Panc1 (cell line): ENCODE results near the gene SAGE1.

ENCODE experiments used
- POLR2AphosphoS5 ChIP-seq: IDR thresholded peaks from 2 replicates; pipeline ENCODE4 v1.6.1; 2012; ENCODE audit warnings: mild to moderate bottlenecking, low read depth, low read length, moderate library complexity
- TF ChIP-seq, protein P1 (sequence below), 2 experiments: IDR thresholded peaks; 2 replicates each; pipeline ENCODE4 v1.6.1; 2011 to 2012; ENCODE audit warnings: low read depth in 2 of 2, control low read depth in 1 of 2, low read length in 1 of 2, mild to moderate bottlenecking in 1 of 2, moderate library complexity in 1 of 2; ENCODE audit not compliant: insufficient read depth in 1 of 2

DNA sequence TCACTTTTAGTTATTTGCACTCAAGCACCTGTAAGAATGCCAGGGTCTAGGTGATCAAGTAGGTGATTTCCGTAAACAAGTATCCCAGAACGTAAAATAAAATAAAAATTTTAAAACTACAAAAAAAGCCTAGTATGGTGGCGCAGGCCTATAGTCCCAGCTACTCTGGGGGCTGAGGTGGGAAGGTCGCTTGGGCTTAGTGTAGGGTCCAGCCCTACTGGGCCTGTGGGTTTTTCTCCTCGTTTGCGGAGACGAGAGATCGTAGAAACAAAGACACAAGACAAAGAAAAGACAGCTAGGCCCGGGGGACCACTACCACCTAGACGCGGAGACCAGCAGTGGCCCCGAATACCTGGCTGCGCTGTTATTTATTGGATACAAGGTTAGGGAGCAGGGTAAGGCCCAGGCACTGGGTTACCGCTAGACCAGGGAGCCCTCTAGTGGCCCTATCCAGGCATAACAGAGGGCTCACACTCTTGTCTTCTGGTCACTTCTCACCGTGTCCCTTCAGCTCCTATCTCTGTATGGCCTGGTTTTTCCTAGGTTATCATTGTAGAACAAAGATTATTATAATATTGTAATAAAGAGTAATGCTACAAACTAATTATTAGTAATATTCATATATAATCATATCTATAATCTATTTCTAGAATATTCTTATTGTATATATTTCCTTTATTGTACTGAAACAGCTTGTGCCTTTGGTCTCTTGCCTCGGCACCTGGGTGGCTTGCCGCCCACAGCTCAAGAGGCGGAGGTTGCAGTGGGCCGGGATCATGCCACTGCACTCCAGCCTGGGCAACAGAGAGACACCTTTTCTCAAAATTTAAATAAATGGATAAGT is 38.4 kb downstream of the SAGE1 start:
- TF ChIP-seq, protein P1, sequence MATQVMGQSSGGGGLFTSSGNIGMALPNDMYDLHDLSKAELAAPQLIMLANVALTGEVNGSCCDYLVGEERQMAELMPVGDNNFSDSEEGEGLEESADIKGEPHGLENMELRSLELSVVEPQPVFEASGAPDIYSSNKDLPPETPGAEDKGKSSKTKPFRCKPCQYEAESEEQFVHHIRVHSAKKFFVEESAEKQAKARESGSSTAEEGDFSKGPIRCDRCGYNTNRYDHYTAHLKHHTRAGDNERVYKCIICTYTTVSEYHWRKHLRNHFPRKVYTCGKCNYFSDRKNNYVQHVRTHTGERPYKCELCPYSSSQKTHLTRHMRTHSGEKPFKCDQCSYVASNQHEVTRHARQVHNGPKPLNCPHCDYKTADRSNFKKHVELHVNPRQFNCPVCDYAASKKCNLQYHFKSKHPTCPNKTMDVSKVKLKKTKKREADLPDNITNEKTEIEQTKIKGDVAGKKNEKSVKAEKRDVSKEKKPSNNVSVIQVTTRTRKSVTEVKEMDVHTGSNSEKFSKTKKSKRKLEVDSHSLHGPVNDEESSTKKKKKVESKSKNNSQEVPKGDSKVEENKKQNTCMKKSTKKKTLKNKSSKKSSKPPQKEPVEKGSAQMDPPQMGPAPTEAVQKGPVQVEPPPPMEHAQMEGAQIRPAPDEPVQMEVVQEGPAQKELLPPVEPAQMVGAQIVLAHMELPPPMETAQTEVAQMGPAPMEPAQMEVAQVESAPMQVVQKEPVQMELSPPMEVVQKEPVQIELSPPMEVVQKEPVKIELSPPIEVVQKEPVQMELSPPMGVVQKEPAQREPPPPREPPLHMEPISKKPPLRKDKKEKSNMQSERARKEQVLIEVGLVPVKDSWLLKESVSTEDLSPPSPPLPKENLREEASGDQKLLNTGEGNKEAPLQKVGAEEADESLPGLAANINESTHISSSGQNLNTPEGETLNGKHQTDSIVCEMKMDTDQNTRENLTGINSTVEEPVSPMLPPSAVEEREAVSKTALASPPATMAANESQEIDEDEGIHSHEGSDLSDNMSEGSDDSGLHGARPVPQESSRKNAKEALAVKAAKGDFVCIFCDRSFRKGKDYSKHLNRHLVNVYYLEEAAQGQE (IDR thresholded peaks at IDR 0.05; ENCODE audit: insufficient read depth in 1 of 2, low read depth in 2 of 2, low read length in 1 of 2) = no peak
- TF ChIP-seq POLR2AphosphoS5 = no peak
